Mucosa of rectum (tissue), 2 donors: Measurements from ENCODE around the gene IL34.

ENCODE experiments used
- H3K27ac ChIP-seq, 2 donors: one replicate each; pipeline ENCODE4 v1.7.0; 2013; ENCODE audit warnings: inconsistent platforms in 2 of 2, low read depth in 2 of 2, low read length in 2 of 2
- H3K27me3 ChIP-seq, 2 donors: one replicate each; pipeline ENCODE4 v1.7.0; 2013; ENCODE audit warnings: low read length in 2 of 2; ENCODE audit not compliant: control insufficient read depth in 2 of 2, insufficient read depth in 2 of 2
- H3K36me3 ChIP-seq, 2 donors: one replicate each; pipeline ENCODE4 v1.7.0; 2013; ENCODE audit warnings: low read length in 2 of 2; ENCODE audit not compliant: control insufficient read depth in 2 of 2, insufficient read depth in 2 of 2
- H3K4me1 ChIP-seq, 2 donors: one replicate each; pipeline ENCODE4 v1.7.0; 2013; ENCODE audit warnings: low read length in 2 of 2, mild to moderate bottlenecking in 1 of 2; ENCODE audit not compliant: control insufficient read depth in 2 of 2, insufficient read depth in 2 of 2
- H3K4me3 ChIP-seq, 2 donors: one replicate each; pipeline ENCODE4 v1.7.0; 2013; ENCODE audit warnings: low read length in 2 of 2
- H3K9ac ChIP-seq, 2 donors: one replicate each; pipeline ENCODE4 v1.7.0; 2013; ENCODE audit warnings: low read length in 2 of 2, low read depth in 1 of 2, mild to moderate bottlenecking in 1 of 2
- H3K9me3 ChIP-seq, 2 donors: one replicate each; pipeline ENCODE4 v1.7.0; 2013; ENCODE audit warnings: low read length in 2 of 2; ENCODE audit not compliant: control insufficient read depth in 2 of 2
- donor health status: healthy.
- donor health status: Normal muscosa, but diverticular disease.

The IL34 gene

GRCh38 chr16:70658921-70659320, 12.6 kb downstream of the IL34 start:
- no peak overlapping the region for H3K9ac ChIP-seq
- no peaks in the 10 kb centered on the region for H3K36me3 ChIP-seq
- H3K27me3 ChIP-seq = no peaks in the 10 kb centered on the region
- H3K4me3 ChIP-seq = no peak overlapping the region
- H3K27ac ChIP-seq = no peak overlapping the region
- H3K4me1 ChIP-seq = peaks cover 0 to 2% of the 10 kb centered on the region in 2 donors
- no peaks in the 10 kb centered on the region for H3K9me3 ChIP-seq

DNA sequence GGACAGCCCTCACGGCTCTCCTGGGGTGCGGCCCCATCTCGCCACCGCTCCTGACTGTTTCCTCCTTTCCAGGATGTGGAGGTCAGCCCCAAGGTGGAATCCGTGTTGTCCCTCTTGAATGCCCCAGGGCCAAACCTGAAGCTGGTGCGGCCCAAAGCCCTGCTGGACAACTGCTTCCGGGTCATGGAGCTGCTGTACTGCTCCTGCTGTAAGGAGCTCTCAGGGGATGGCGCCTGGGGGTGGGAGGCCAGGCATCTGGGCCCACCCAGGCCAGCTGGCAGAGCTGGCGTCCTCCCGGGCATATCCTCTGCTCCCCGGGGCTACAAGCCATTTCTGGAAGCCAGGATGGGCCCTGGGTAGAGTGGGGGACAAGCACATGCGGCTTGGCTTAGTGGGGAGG, 13.2 kb downstream of the IL34 start:
- Histone ChIP-seq H3K4me3 (no peak overlapping the region), H3K36me3 (peaks cover 0 to 5% of the 10 kb centered on the region in 2 donors), H3K4me1 (no peaks in the 10 kb centered on the region), H3K27ac (no peak overlapping the region), H3K27me3 (no peaks in the 10 kb centered on the region), H3K9ac (no peak overlapping the region), H3K9me3 (no peaks in the 10 kb centered on the region)

DNA sequence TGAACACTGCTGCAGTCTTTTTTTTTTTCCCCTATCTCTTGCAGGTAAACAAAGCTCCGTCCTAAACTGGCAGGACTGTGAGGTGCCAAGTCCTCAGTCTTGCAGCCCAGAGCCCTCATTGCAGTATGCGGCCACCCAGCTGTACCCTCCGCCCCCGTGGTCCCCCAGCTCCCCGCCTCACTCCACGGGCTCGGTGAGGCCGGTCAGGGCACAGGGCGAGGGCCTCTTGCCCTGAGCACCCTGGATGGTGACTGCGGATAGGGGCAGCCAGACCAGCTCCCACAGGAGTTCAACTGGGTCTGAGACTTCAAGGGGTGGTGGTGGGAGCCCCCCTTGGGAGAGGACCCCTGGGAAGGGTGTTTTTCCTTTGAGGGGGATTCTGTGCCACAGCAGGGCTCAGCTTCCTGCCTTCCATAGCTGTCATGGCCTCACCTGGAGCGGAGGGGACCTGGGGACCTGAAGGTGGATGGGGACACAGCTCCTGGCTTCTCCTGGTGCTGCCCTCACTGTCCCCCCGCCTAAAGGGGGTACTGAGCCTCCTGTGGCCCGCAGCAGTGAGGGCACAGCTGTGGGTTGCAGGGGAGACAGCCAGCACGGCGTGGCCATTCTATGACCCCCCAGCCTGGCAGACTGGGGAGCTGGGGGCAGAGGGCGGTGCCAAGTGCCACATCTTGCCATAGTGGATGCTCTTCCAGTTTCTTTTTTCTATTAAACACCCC, 13.8 kb downstream of the IL34 start:
- Histone ChIP-seq H3K27me3 (no peaks in the 10 kb centered on the region), H3K36me3 (peaks cover 0 to 7% of the 10 kb centered on the region in 2 donors), H3K4me3 (no peak overlapping the region), H3K27ac (no peak overlapping the region), H3K9me3 (no peaks in the 10 kb centered on the region), H3K4me1 (no peaks in the 10 kb centered on the region), H3K9ac (no peak overlapping the region)

DNA sequence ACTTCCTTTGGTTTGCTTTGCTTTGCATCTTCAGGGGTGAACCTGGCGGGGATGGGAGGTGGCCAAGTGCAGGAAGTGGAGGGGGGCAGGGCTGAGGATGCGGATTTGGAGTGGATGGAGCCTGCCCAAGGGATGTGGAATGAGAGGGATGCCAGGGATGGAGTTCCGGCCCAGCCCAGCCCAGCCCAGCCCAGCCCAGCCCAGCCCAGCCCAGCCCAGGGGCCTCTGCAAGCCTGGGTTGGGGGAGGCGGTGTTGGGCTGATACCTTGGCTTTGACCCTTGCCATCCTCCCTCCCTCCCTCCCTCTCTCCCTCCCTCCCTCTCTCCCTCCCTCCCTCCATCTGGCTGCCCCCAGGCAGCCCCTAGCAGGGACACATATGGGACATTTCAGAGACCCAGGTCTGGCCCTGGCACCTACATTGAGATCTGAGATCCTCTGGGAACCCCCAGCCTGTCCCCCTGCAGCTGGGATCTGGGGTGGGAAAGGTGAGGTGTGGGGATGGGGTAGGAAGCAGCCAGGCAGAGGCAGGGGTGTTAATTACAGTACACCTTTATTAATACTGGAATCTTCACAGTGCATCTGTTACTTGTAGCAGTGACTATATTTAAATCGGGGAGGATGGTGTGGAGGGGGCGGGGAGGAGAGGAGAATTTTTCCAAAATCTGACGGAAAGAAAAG, 14.5 kb downstream of the IL34 start:
- Histone ChIP-seq H3K4me1 (no peaks in the 10 kb centered on the region), H3K27me3 (no peaks in the 10 kb centered on the region), H3K36me3 (peaks cover 0 to 8% of the 10 kb centered on the region in 2 donors), H3K4me3 (no peak overlapping the region), H3K27ac (no peak overlapping the region), H3K9ac (no peak overlapping the region), H3K9me3 (no peaks in the 10 kb centered on the region)

GRCh38 chr16:70661534-70661917, 15.2 kb downstream of the IL34 start:
- no peak overlapping the region for H3K9ac ChIP-seq
- no peak overlapping the region for H3K4me3 ChIP-seq
- H3K27me3 ChIP-seq = no peaks in the 10 kb centered on the region
- peaks cover 2 to 8% of the 10 kb centered on the region in 2 donors for H3K36me3 ChIP-seq
- no peaks in the 10 kb centered on the region for H3K4me1 ChIP-seq
- H3K9me3 ChIP-seq = no peaks in the 10 kb centered on the region
- no peak overlapping the region for H3K27ac ChIP-seq

DNA sequence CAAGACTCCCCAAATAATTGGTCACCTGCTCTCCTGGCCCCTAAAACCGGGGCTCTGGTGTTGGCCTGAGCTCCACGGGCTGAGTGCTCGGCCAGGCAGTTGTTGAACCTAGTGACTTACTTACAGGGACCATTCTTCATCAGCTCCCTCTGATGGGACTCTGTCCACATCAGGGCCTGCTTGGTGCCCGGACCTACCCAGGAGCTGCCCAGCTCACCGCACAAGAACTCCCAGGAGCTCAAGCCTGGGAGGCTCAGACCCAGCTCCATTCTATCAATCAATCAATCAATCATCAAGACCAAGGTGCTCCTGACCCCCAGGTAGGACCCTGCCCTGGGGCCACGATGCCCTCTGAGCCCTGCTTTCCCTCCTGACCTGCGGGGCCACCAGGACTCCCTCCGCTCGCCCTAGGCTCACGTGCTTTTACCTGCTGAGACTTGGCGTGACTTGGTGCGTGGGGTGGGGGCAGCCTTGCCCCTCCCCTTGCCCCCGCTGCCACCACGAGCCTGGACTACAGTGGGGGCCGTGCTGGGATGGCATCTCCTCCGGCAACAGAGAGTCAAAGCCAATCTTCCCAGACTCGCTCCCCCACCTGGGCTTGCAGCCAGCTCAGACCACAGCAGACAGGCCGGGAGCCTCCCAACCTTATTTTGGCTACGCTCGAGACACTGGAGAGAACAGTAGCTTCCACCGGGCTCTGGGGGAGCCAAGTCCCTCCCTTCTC, 15.7 kb downstream of the IL34 start:
- Histone ChIP-seq H3K27ac (no peak overlapping the region), H3K27me3 (no peaks in the 10 kb centered on the region), H3K36me3 (peaks cover 4 to 8% of the 10 kb centered on the region in 2 donors), H3K9me3 (no peaks in the 10 kb centered on the region), H3K9ac (no peak overlapping the region), H3K4me1 (no peaks in the 10 kb centered on the region), H3K4me3 (no peak overlapping the region)

DNA sequence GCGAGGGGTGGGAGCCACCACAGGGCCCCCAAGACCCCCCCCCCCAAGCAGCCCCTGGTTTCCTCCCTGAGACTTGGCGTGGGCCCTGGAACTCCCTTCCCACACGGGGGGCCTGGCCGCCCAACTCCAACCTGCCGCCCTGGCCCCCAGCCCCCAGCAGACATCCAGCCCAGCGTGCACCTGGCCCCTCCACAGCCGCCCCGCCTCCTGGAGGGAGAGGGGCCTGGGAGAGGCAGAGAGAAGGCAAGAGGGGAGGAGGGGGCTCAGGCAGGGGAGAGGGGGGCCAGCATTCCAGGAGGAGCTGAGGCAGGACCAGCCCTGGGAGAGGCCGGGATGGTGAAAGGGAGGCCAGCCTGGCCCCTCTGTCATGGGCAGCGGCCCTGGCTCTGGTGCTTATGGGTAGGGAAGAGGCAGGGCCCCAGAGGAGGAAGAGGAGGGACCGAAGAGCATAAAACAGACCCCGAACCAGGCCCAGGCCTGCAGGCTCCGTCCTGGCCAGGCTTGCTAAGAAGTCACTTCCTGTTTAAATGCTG, 16.7 kb downstream of the IL34 start:
- H3K9ac ChIP-seq = no peak overlapping the region
- H3K27ac ChIP-seq = no peak overlapping the region
- peaks cover 4 to 8% of the 10 kb centered on the region in 2 donors for H3K36me3 ChIP-seq
- H3K9me3 ChIP-seq = no peaks in the 10 kb centered on the region
- no peaks in the 10 kb centered on the region for H3K4me1 ChIP-seq
- no peaks in the 10 kb centered on the region for H3K27me3 ChIP-seq
- no peak overlapping the region for H3K4me3 ChIP-seq

DNA sequence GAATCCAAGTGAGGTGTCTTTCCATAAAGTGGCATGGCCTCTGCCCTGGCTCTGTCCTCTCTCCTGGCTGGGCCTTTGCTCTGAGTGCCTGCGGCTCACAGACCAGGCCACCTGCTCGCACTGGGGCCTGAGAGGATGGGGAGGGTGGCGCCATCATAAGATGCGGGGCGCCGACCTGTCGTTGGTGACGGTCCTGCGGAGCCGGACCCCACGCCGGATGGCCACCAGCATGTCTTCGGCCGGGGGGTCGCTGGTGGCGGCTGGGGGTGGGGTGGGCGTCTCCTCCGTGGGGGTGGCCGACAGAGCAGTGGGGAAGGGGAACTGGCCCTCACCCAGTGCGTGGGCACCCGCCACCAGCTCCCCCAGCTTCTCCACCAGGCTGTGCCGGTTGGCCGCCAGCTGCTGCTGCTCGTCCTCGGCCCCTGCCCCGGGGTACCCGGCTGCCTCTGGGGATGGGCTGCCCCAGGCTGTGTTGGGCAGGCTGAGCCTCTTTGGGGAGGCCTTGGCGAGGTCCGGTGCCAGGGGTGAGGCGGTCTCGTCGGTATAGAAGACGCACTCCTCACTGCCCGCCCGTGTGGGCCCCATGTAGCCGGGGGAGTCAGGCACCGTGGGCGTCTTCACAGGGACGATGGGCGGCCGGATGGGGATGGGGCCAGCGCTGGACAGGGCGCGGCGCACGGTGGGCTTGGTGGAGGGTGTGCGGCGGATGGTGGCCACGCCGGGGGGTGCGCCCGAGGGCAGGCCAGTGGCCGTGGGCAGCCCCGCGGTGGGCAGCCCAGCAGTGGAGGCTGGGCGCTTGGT, 17.4 kb downstream of the IL34 start:
- Histone ChIP-seq H3K9ac (no peak overlapping the region), H3K36me3 (peaks cover 8% of the 10 kb centered on the region in 2 donors), H3K27ac (no peak overlapping the region)

DNA sequence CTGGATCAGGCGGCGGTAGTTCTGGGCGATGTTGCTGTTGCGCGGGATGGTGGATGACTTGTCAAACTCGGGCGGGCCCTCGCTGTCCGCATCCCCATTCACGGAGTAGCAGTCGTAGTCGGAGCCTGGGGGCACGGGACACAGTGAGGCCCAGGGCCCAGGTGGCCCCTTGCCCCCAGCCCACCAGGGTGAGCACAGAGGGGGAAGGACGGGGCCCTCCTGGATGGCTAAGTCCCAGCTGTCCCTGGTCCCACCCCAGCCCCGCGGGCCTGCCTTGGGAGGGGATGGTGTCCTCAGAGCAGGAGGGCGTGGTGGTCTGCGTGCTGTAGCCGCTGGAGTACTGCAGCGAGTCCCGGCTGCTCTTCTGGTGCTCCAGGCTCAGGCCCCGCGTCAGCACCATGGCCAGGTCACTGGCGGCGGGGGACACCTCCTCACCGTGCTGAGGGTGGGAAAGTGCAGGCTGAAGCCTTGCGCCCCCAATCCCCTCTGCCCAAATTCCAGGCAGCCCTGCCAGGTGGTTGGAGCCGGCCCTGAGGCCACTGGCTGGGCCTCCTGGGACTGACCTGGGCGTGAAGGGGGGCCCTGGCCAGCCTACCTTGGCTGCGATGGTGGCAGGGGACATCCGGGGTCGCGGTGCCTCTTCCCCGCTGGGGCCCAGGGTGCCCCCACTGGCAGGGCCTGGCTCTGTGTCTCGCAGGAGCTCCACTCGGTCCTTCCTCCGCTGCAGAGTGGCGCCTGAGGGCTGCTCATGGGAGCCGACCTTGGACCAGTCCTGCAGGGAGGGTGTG, 18.2 kb downstream of the IL34 start:
- Histone ChIP-seq H3K27me3 (no peaks in the 10 kb centered on the region), H3K36me3 (peaks cover 8% of the 10 kb centered on the region in 2 donors), H3K9me3 (no peaks in the 10 kb centered on the region), H3K4me3 (no peak overlapping the region), H3K9ac (no peak overlapping the region), H3K4me1 (no peaks in the 10 kb centered on the region), H3K27ac (no peak overlapping the region)

More for the DNA sequence above, 17.4 kb downstream of the IL34 start:
- no peak overlapping the region for H3K4me3 ChIP-seq
- no peaks in the 10 kb centered on the region for H3K27me3 ChIP-seq
- no peaks in the 10 kb centered on the region for H3K9me3 ChIP-seq
- H3K4me1 ChIP-seq = no peaks in the 10 kb centered on the region
